Duodenal mucosa (tissue), 2 donors: ENCODE data around the gene NLN.
A peak's percentile ranks its signal among the peaks of the same experiment; 100 is the strongest.
"Not testable (repeated sequence)": the region's sequence is repeated elsewhere in the genome, so short reads cannot be mapped to it uniquely, and the experiment has no call there.

ENCODE experiments used
- H3K27ac ChIP-seq: one replicate; pipeline ENCODE4 v1.7.0; 2013; ENCODE audit warnings: low read depth, low read length
- H3K27me3 ChIP-seq, 2 donors: one replicate each; pipeline ENCODE4 v1.7.0; 2013; ENCODE audit warnings: low read length in 2 of 2, control low read depth in 1 of 2; ENCODE audit not compliant: insufficient read depth in 2 of 2, control insufficient read depth in 1 of 2
- H3K36me3 ChIP-seq, 2 donors: one replicate each; pipeline ENCODE4 v1.7.0; 2013; ENCODE audit warnings: low read length in 2 of 2, control low read depth in 1 of 2; ENCODE audit not compliant: insufficient read depth in 2 of 2, control insufficient read depth in 1 of 2
- H3K4me1 ChIP-seq, 2 donors: one replicate each; pipeline ENCODE4 v1.7.0; 2013; ENCODE audit warnings: low read length in 2 of 2, control low read depth in 1 of 2; ENCODE audit not compliant: insufficient read depth in 2 of 2, control insufficient read depth in 1 of 2
- H3K4me3 ChIP-seq, 2 donors: one replicate each; pipeline ENCODE4 v1.7.0; 2013; ENCODE audit warnings: low read length in 2 of 2, low read depth in 1 of 2
- H3K9ac ChIP-seq, 2 donors: one replicate each; pipeline ENCODE4 v1.7.0; 2013; ENCODE audit warnings: low read length in 2 of 2, low read depth in 1 of 2
- H3K9me3 ChIP-seq, 2 donors: one replicate each; pipeline ENCODE4 v1.7.0; 2013; ENCODE audit warnings: low read length in 2 of 2, control low read depth in 1 of 2; ENCODE audit not compliant: control insufficient read depth in 1 of 2

Gene NLN

DNA sequence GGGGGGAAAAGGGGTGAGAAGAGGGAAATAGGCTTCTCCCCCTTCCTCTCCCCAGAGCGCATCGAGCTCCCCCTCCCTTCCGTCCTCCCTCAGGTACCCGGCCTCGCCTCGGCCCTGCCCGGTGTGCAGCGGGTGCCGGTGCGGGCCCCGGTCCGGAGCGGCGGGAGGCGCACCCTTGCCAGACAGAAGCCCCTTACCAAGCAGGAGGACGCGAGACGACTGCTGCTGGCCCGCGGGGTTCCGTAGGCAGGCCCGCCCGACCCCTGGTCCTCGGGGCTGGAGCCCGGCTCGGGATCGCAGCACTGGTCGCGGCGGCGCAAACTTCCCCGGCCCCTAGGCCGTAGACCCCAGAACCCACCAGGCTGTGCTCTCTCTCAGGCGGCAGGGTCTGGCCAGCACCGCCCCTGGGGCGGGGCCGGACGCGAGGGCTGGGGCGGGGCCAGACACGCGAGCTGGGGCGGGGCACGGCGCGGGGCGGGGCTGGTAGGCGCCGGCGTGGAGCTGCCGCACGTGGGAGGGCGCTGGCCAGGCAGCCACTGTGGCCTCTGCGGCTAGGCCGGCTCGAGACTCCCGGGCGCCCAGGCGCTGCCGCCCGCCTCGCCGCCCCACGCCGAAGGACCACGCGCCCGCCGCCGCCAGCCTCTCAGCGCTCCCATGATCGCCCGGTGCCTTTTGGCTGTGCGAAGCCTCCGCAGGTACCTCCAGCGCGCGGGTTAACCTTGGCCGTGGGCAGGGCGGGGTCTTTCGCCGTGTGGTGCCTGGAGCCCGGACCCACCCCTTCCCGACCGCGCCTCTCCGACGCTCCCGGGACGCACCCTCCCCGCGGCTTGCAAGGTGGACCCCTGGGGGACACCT lies at the start of gene NLN, which contains the start of gene SGTB:
TSS of gene NLN (plus strand) at position 486 of the 855 bp plus-strand sequence. CDS start at position 655, 169 bp downstream.
TSS of gene SGTB (minus strand) at position 390 of the 855 bp plus-strand sequence. CDS start 1,302 bp downstream, outside the sequence.
- H3K36me3 ChIP-seq, result no peaks in the 10 kb centered on the region
- H3K27me3 ChIP-seq, result no peaks in the 10 kb centered on the region
- peak within 1 kb of the TSS; percentile 84 to 96 for H3K4me3 ChIP-seq

DNA sequence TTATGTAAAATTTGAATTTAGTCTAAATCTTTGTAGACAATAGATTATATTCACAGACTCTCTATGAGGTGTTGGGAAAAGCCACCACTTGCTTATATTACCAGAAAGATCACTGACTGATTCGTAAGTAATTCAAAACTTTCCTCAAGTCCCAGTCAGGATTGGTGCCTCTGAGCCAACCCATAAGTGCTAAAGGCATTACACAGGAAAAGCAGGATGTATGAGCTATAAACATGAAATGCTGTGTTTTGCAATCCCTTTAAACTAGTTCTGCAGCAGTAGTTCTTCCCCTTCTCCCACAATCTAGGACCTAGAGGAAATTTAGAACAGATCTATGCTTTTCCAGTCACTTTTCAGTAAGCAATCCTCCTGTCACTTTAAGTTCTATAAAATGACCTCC lies 49.2 kb upstream of the NLN start:
- Histone ChIP-seq H3K27ac (no peak overlapping the region), H3K27me3 (no peaks in the 10 kb centered on the region), H3K9me3 (no peaks in the 10 kb centered on the region), H3K9ac (no peak overlapping the region), H3K4me3 (no peak overlapping the region), H3K36me3 (peaks cover 0 to 2% of the 10 kb centered on the region in 2 donors), H3K4me1 (no peaks in the 10 kb centered on the region)

More for the DNA sequence above, at the start of gene NLN, which contains the start of gene SGTB:
- Histone ChIP-seq H3K4me1 (peaks cover 12 to 16% of the 10 kb centered on the region in 2 donors), H3K9ac (peak within 1 kb of the TSS; percentile 71 to 79), H3K27ac (peak within 1 kb of the TSS; percentile 20), H3K9me3 (no peaks in the 10 kb centered on the region)

- H3K4me1 ChIP-seq, result no peaks in the 10 kb centered on the region
- H3K27me3 ChIP-seq, result no peaks in the 10 kb centered on the region
- H3K9ac ChIP-seq, result no peak overlapping the region
- H3K27ac ChIP-seq, result no peak overlapping the region
- H3K9me3 ChIP-seq, result no peaks in the 10 kb centered on the region
- H3K36me3 ChIP-seq, result peaks cover 0 to 4% of the 10 kb centered on the region in 2 donors
- H3K4me3 ChIP-seq, result no peak overlapping the region
Measured at GRCh38 chr5:65674749-65675148, 47.3 kb upstream of the NLN start.

- H3K27ac ChIP-seq, H3K9ac ChIP-seq, H3K9me3 ChIP-seq, H3K36me3 ChIP-seq, H3K4me1 ChIP-seq, H3K27me3 ChIP-seq, H3K4me3 ChIP-seq: not testable (repeated sequence)
Measured at GRCh38 chr5:65676056-65676455, 45.9 kb upstream of the NLN start.

DNA sequence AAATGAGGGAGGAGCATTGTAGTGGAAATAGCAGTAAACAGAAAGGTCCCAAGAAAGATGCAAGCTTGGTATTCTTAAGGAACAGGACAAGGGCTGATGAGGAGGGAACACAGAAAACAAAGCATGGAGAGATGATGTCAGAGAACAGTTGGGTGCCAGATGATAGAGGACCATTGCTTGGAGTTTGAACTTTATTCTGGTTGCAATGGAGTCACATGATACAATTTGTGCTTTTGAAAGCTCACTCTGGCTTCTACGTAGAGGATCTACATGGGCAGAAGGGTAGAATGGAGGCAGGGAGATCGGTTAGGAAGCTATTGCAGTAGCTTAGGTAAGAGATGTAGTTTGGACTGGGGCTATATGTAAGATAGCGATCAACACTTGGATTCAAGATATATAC lies 39.9 kb upstream of the NLN start:
- Histone ChIP-seq H3K27ac (no peak overlapping the region), H3K27me3 (no peaks in the 10 kb centered on the region), H3K9ac (no peak overlapping the region), H3K9me3 (no peaks in the 10 kb centered on the region), H3K4me1 (no peaks in the 10 kb centered on the region), H3K36me3 (peaks cover 0 to 10% of the 10 kb centered on the region in 2 donors), H3K4me3 (no peak overlapping the region)

DNA sequence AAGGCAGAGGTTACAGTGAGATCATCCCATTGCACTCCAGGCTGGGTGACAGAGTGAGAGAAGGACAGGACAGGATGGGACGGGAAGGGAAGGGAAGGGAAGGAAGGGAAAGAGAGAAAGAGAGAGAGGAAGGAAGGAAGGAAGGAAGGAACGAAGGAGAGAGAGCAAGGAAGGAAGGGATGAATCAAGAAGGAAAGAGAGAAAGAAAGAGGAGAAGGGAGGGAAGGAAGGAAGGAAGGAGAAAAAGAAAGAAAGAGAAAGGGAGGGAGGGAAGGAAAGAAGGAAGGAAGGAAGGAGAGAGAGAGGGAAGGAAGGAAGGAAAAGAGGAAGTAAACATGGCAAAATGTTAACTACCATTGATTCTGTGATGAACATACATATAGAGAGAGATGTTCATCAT lies 28.9 kb upstream of the NLN start:
- Histone ChIP-seq H3K4me1 (no peaks in the 10 kb centered on the region), H3K27me3 (no peaks in the 10 kb centered on the region), H3K9ac (no peak overlapping the region), H3K36me3 (no peaks in the 10 kb centered on the region), H3K27ac (no peak overlapping the region), H3K4me3 (no peak overlapping the region), H3K9me3 (no peaks in the 10 kb centered on the region)

GRCh38 chr5:65695162-65695755 lies 26.7 kb upstream of the NLN start:
- Histone ChIP-seq H3K4me1 (no peaks in the 10 kb centered on the region), H3K9ac (no peak overlapping the region), H3K4me3 (no peak overlapping the region), H3K36me3 (no peaks in the 10 kb centered on the region), H3K9me3 (no peaks in the 10 kb centered on the region), H3K27ac (no peak overlapping the region), H3K27me3 (no peaks in the 10 kb centered on the region)

- Histone ChIP-seq H3K4me3 (no peak overlapping the region), H3K27ac (no peak overlapping the region)
Measured at GRCh38 chr5:65695896-65696295, 26.1 kb upstream of the NLN start.

DNA sequence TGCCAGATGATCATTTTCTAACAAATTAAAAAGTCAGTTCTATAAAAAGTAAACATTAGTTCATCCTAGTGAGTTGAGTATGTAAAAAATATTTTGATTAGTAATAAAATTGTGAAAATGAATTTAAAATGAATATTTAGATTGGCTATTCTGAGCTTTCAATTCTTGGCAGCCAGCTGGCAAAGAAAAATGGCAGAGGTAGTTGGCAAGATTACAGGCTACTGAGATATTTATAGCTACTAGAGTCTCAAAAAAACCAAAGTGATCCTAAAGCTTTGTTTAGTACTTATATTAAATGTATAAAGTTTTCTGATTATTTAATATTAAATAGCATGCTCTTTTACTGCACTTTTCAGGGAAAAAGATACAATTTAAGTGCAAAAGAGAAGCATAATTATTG lies 25.1 kb upstream of the NLN start:
- H3K36me3 ChIP-seq, result no peaks in the 10 kb centered on the region
- H3K4me3 ChIP-seq, result no peak overlapping the region

More at GRCh38 chr5:65695896-65696295, 26.1 kb upstream of the NLN start:
- Histone ChIP-seq H3K9ac (no peak overlapping the region), H3K36me3 (no peaks in the 10 kb centered on the region), H3K4me1 (no peaks in the 10 kb centered on the region), H3K27me3 (no peaks in the 10 kb centered on the region), H3K9me3 (no peaks in the 10 kb centered on the region)

DNA sequence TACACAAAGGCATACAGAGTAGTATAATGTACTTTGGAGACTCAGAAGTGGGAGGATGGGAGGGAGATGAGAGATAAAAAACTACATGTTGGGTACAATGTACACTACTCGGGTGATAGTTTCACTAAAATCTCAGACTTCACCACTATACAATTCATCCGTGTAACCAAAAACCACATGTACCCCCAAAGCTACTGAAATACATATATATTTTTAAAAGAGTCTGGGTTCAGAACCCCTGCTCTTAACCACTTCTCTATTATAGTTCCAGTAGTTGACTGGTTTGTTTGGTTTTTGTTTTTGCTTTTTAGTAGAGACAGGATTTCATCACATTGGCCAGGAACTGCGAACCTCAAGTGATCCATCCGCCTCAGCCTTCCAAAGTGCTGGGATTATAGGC lies 22.7 kb upstream of the NLN start:
- no peak overlapping the region for H3K27ac ChIP-seq
- H3K4me3 ChIP-seq, result no peak overlapping the region
- no peaks in the 10 kb centered on the region for H3K36me3 ChIP-seq
- H3K9ac ChIP-seq, result no peak overlapping the region
- H3K4me1 ChIP-seq, result no peaks in the 10 kb centered on the region
- H3K9me3 ChIP-seq, result no peaks in the 10 kb centered on the region
- no peaks in the 10 kb centered on the region for H3K27me3 ChIP-seq

More for the DNA sequence above, 25.1 kb upstream of the NLN start:
- H3K27me3 ChIP-seq, result no peaks in the 10 kb centered on the region
- no peak overlapping the region for H3K9ac ChIP-seq
- H3K27ac ChIP-seq, result no peak overlapping the region
- no peaks in the 10 kb centered on the region for H3K9me3 ChIP-seq
- no peaks in the 10 kb centered on the region for H3K4me1 ChIP-seq
